22Rv1 (cell line): Measurements from ENCODE around the gene SEMA6A.

Source experiments
- ZFX ChIP-seq: fragments of 450-650 bp; IDR thresholded peaks from 2 replicates; pipeline ENCODE4 v1.6.1; 2017; ENCODE audit warnings: antibody characterized with exemption, borderline replicate concordance
- TF ChIP-seq, protein P1 (sequence below): fragments of 450-650 bp; IDR thresholded peaks from 2 replicates; pipeline ENCODE4 v1.5.1; 2017; ENCODE audit warnings: mild to moderate bottlenecking

DNA sequence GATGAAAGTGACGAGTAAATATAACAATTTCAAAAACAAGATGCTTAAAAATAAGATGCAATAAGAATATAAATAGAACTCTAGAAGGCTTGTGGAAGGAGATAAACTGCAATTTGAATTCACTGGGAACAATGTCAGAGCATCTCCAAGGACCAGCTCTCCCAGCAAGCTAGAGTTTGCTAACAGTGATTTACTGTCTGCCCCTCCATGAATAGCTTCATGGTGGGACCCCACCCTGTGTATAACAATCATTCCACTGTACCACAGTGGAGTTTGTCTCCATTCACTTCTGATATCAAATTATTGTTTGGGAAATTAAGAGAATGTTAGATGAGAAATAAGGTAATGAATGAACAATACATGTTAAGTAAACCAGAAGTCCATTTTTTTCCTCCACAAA is 7.3 kb upstream of the SEMA6A start:
- TF ChIP-seq, protein P1, sequence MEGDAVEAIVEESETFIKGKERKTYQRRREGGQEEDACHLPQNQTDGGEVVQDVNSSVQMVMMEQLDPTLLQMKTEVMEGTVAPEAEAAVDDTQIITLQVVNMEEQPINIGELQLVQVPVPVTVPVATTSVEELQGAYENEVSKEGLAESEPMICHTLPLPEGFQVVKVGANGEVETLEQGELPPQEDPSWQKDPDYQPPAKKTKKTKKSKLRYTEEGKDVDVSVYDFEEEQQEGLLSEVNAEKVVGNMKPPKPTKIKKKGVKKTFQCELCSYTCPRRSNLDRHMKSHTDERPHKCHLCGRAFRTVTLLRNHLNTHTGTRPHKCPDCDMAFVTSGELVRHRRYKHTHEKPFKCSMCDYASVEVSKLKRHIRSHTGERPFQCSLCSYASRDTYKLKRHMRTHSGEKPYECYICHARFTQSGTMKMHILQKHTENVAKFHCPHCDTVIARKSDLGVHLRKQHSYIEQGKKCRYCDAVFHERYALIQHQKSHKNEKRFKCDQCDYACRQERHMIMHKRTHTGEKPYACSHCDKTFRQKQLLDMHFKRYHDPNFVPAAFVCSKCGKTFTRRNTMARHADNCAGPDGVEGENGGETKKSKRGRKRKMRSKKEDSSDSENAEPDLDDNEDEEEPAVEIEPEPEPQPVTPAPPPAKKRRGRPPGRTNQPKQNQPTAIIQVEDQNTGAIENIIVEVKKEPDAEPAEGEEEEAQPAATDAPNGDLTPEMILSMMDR, result no peak
- TF ChIP-seq ZFX, result no peak
